ENCODE measurements around the gene MZF1.
A peak's percentile ranks its signal among the peaks of the same experiment; 100 is the strongest.
"Not testable (repeated sequence)": the region's sequence is repeated elsewhere in the genome, so short reads cannot be mapped to it uniquely, and the experiment has no call there.

MZF1 gene

DNA sequence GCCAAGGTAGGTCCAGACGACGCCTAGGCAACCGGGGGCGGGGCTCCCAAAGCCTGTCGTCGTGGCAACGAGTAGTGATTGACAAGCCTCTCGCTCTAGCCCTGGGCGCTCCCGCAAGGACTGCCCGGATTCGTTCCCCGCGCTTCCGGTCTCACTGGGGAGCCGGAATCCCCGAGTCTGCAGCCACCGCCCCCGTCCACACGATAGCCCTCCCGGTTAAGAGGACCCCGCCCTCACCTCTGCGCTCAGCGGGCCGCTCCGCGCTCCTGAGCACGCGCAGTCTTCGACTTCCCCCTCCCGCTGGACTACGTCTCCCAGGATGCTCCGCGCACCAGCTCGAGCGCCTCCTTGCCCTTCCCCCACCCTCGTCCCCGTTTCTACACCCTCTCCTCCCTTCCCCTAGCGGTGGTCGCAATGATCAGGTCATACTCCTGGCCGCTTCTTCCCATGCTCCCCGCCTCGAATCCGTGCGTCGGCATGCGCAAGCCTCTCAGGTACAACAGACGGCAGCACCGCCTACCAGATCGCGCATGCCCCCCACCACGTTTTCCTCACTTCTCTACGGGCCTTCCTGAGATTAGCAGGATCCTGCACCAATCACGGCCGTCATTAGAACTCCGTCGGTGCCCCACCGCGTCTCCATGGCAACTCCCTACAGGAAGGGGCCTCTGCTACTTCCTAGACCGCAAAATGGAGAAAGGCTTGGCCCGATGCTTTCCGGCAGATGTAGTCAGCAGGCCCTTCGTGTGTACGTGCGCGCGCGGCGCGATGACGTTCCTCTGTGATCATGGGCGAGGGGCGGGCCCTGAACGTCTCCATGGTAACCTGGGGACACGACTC is at the start of gene MZF1:
Gene MZF1 (minus strand): TSS at position 518 of the 840 bp plus-strand sequence. CDS start 1,946 bp downstream, outside the sequence.
- peak; percentile 94 for DNase-seq (ENCODE audit: low spot score)

GRCh38 chr19:58607213-58607612 is 34.1 kb upstream of the MZF1 start:
- not testable (repeated sequence) for DNase-seq (ENCODE audit: low spot score)

DNA sequence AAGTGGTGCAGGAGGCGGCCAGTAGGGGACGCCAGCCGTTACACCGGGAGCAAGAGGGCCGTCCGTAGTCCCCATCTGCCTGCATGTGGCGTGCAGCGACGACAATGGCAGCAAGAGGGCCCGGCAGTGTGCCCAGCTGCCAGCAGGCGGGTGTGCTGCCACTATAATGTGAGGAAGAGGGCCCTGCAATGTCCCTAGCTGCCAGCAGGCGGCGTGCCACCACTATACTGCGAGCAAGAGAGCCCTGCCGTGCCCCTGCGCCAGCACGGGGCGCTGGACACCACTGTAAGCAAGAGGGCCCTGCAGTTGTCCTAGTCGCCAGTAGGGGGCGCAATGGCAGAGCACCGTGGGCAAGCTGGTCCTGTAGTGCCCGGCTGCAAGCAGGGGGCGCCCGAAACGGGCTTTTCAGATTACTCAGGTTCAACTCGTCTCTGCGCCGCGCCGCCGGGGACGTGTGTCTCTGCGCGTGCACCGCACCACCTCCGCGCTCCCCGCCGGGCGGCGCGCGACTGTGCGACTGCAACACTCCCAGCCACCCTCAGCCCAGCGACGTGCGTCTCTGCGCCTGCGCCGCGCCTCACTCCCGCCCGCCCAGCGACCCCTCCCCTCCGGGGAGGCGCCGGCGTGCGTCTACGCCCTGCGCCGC is 33.2 kb upstream of the MZF1 start:
- DNase-seq (ENCODE audit: low spot score) = not testable (repeated sequence)

- no peak for DNase-seq (ENCODE audit: low spot score)
Observed at GRCh38 chr19:58586133-58586765, 13.1 kb upstream of the MZF1 start.

DNA sequence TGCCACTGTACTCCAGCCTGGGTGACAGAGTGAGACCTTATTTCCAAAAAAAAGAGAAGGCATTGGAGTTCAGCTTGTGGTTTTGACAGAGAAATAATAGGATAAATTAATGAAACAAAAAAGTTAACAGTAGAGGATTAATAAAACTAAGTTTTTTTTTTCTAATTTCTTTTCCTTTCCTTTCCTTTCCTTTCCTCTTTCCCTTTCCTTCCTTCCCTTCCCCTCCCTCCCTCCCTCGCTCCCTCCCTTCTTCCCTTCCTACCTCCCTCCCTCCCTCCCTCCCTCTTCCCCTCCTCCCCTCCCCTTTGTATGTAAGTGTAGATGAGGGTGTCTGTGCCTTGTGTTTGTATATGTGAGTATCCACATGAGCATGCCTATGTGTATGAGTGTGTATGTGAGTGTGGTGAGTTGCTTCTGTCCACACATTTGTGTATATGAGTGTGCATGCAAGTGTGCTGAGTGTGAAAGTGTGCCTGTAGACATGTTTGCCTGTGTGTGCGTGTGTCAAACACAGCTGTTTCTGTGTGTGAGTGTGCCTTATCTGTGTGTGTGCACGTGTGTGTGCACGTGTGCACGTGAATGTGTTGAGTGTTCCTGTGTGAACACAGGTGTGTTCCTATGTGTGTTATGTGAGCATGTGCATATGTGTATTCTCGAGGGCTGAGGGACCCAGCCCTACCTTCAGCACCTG is 12.5 kb upstream of the MZF1 start:
- DNase-seq (ENCODE audit: low spot score) = no peak

- no peak for DNase-seq (ENCODE audit: low spot score)
Observed at GRCh38 chr19:58584498-58585441, 11.6 kb upstream of the MZF1 start.

- DNase-seq (ENCODE audit: low spot score) = no peak
Observed at GRCh38 chr19:58582985-58583384, 9.8 kb upstream of the MZF1 start.

DNA sequence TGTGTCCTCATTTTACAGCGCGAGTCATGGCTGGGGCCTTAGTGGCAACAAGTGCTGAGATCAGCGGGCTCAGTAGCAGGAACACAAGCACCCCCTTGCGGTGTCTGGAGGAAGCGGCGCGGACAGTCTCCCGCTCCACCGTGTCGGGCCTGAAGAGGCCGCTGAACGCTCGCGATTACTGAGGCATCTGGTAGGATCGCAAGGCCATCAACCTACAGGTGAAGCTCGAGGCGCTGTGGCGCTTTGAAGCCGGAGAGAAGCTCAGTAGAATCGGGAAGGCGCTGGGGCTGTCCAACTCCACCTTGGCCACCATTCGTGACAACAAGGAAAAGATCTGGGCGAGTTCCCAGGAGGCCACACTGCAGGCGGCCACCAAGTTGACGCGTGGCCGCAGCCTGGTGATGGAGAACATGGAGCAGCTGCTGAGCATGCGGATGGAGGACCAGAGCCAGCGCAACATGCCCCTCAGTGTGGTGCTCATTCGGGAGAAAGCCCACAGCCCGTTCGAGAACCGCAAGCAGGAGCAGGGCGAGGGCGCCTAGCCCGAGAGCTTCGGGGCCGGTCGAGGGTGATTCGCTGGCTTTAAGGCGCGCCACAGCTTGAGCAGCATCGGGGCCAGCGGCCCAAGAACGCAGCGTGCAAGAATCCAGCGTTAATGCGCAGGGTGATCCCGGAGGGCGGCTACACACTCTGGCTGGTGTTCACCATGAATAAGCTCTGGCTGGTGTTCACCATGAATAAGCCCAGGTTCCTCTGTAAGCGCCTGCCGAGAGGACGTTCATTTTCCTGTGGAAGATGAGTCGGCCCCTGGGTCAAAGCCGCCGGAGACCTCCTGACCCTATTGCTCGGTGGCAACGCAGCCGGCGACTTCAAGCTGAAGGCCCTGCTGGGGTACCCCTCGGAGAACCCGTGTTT is 8.3 kb upstream of the MZF1 start:
- peak; percentile 82 for DNase-seq (ENCODE audit: low spot score)

GRCh38 chr19:58579473-58580142 is 6.5 kb upstream of the MZF1 start:
- no peak for DNase-seq (ENCODE audit: low spot score)

GRCh38 chr19:58578012-58578925 is 5.1 kb upstream of the MZF1 start:
- DNase-seq (ENCODE audit: low spot score) = no peak

GRCh38 chr19:58577581-58577980 is 4.4 kb upstream of the MZF1 start:
- DNase-seq (ENCODE audit: low spot score) = not testable (repeated sequence)

- DNase-seq (ENCODE audit: low spot score) = peak; percentile 86
Observed at GRCh38 chr19:58575183-58576041, 2.3 kb upstream of the MZF1 start.

- no peak for DNase-seq (ENCODE audit: low spot score)
Observed at GRCh38 chr19:58573658-58574164, 576 bp upstream of the MZF1 start.

- DNase-seq (ENCODE audit: low spot score) = no peak
Observed at GRCh38 chr19:58572026-58572817, 913 bp downstream of the MZF1 start.

DNA sequence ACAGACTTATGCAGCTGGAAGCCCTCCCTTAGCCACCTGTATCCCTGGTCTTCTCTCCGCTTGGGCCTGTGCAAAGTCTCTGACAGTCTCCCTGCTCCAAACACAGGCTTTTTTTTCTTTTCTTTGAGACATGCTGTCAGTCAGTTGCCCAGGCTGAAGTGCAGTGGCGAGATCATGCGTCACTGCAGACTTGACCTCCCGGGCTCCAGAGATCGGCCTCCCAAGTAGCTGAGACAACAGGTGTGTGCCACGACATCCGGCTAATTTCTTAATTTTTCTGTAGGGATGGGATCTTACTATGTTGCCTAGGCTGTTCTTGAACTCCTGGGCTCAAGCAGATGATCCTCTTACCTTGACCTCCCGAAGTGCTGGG is 1.6 kb downstream of the MZF1 start:
- no peak for DNase-seq (ENCODE audit: low spot score)

DNA sequence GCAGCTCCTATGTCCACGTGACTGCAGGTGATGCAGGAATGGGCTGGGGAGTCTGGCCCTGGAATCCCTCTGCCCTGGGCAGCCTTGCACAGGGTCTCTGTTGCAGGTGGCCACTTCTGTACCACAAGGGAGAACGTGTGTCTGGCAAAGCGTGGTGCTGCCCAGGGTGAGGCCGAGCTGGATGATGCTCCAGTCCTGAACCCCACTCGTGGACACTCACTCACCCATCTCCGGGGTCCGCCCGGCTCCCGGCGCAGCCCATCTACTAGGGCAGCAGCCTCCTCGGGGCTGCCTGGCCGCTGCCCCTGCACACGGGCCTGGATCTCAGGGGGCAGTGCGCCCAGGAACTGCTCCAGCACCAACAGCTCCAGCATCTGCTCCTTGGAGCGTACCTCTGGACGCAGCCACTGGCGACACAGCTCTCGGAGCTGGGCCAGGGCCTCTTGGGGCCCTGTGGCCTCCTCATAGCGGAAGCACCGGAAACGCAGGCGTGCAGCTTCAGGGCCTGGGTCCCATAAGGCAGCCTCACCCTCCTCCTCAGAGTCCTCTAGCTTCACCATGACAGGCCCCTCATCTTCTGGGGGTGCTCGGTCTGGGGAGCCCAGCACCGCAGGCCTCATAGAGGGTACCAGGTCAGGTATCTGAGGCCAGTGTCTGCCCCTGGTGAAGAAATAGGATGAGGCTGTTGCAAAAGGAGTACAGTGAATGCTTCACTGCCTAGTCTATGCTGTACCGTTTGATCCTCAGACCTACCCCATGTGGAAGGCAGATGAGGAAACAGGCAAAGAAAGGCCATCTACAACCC is 2.2 kb downstream of the MZF1 start:
- DNase-seq (ENCODE audit: low spot score) = no peak
